Naive thymus-derived CD8-positive, alpha-beta T cell (primary cell): ENCODE results near the gene MICAL2. TPM values are rescaled to one million over a fixed set of nuclear protein-coding genes. Genes with fewer than 3 reads are reported as not detected.

Experiments used
- ATAC-seq, 2 donors: fragments of 150-1000 bp; cut with Tn5 transposase in 1 of 2; sonication (Bioruptor Pico), chemical (Tn5 transposase) in 1 of 2; 1 replicate in 1 of 2; 2 replicates in 1 of 2; pipeline ENCODE4 v1.10.0; 2021; ENCODE audit warnings: mild to moderate bottlenecking in 2 of 2, moderate library complexity in 2 of 2
- POLR2A ChIA-PET: fragments of 350-600 bp; sonication (Branson Sonifier 250); formaldehyde crosslinking; loops from one replicate; lab custom pipeline; 2021; ENCODE audit warnings: antibody characterized with exemption; lab: Charles Lee
- DNase-seq, 10 donors: peaks; one replicate each; pipeline versions ENCODE4 v3.0.0 to v3.0.0-alpha.2; 2020 to 2022
- H3K27ac Mint-ChIP-seq, 10 donors: one replicate each; pipeline ENCODE4 v1.8.0; 2020 to 2022; ENCODE audit warnings: mild to moderate bottlenecking in 10 of 10, mixed read lengths in 10 of 10, moderate library complexity in 4 of 10, inconsistent platforms in 1 of 10
- H3K27me3 Mint-ChIP-seq, 5 donors: one replicate each; pipeline ENCODE4 v1.8.0; 2021 to 2022; ENCODE audit warnings: mixed read lengths in 5 of 5
- H3K36me3 Mint-ChIP-seq, 3 donors: one replicate each; pipeline ENCODE4 v1.8.0; 2020 to 2022; ENCODE audit warnings: mixed read lengths in 3 of 3, mild to moderate bottlenecking in 2 of 3, inconsistent platforms in 1 of 3
- H3K4me1 Mint-ChIP-seq, 4 donors: one replicate each; pipeline ENCODE4 v1.8.0; 2021 to 2022; ENCODE audit warnings: mixed read lengths in 4 of 4
- H3K4me3 Mint-ChIP-seq, 10 donors: one replicate each; pipeline ENCODE4 v1.8.0; 2020 to 2022; ENCODE audit warnings: mild to moderate bottlenecking in 10 of 10, mixed read lengths in 10 of 10, moderate library complexity in 6 of 10, inconsistent platforms in 1 of 10
- H3K9me3 Mint-ChIP-seq, 9 donors: one replicate each; pipeline ENCODE4 v1.8.0; 2020 to 2022; ENCODE audit warnings: mixed read lengths in 9 of 9, mild to moderate bottlenecking in 3 of 9, inconsistent platforms in 1 of 9, moderate library complexity in 1 of 9
- microRNA-seq: library from miRNA; unstranded; fragments of <30 nt; microRNA quantifications from one replicate; pipeline ENCODE4 v1.2.0, GENCODE V29; 2022; ENCODE audit warnings: borderline microRNAs expressed
- polyA plus RNA-seq, 3 donors: library from polyadenylated mRNA; unstranded; fragments of 300-500 nt; fragmentation: Illumina TruSeq; gene quantifications; one replicate each; pipeline ENCODE4 v1.2.3, GENCODE V29; 2021
- total RNA-seq, 8 experiments: library from RNA in 2 of 8; stranded (reverse) in 2 of 8; gene quantifications; one replicate each; pipeline ENCODE4 v1.2.3 and lab custom pipeline; 2021 to 2026

The MICAL2 gene
- total and polyA plus RNA-seq, 5 experiments from 2014 or later = 2.3 to 12.3 (median 5.0) TPM

- Mint-ChIP-seq H3K9me3 (peaks cover 0 to 39% (median 9%) of the 10 kb centered on the region in 9 donors), H3K4me3 (no peak overlapping the region), H3K27ac (no peak overlapping the region), H3K4me1 (no peaks in the 10 kb centered on the region), H3K27me3 (peaks cover 0 to 1% (median 0%) of the 10 kb centered on the region in 5 donors), H3K36me3 (peaks cover 0 to 20% (median 16%) of the 10 kb centered on the region in 3 donors)
- no peak for DNase-seq
- ATAC-seq = no peak
- POLR2A ChIA-PET = no interaction called here
Observed at GRCh38 chr11:12312132-12312531, 201.7 kb downstream of the MICAL2 start.

Small RNA genes lying within 50 kb of the gene (microRNA-seq; reads per million reads assigned to microRNA genes)
- gene MIR6124 = not detected

Other genes with a start within 250 kb of the MICAL2 start
- gene DKK3, start 102.0 kb upstream of the MICAL2 start, total RNA-seq = 10 to 100 TPM in 1 of 2 experiments, 1 to 10 TPM in 1; 8.6 to 10.3 TPM
- 10 to 100 TPM in 1 of 3 donors, 1 to 10 TPM in 2; 2.3 to 10.8 (median 8.4) TPM for gene DKK3, start 102.0 kb upstream of the MICAL2 start, polyA plus RNA-seq